Lower lobe of right lung (tissue), 2 donors: ENCODE data around the gene DNAJC25. TPM values are rescaled to one million over a fixed set of nuclear protein-coding genes. Genes with fewer than 3 reads are reported as not detected.
"Not testable (repeated sequence)": the region's sequence is repeated elsewhere in the genome, so short reads cannot be mapped to it uniquely, and the experiment has no call there.

Experiments used
- ATAC-seq, 2 donors: fragments of 200-7000 bp; cut with Tn5 transposase; one replicate each; pipeline ENCODE4 v1.9.1; 2020 to 2022; ENCODE audit warnings: mild to moderate bottlenecking in 2 of 2, moderate library complexity in 2 of 2
- DNase-seq: peaks from one replicate; pipeline ENCODE4 v3.0.0-alpha.2; 2020
- H3K27ac ChIP-seq: fragments of 200-600 bp; one replicate; pipeline ENCODE4 v1.8.0; 2022
- H3K27me3 ChIP-seq: fragments of 200-600 bp; one replicate; pipeline ENCODE4 v1.8.0; 2022; ENCODE audit warnings: low read depth
- H3K36me3 ChIP-seq: fragments of 200-600 bp; one replicate; pipeline ENCODE4 v1.8.0; 2022; ENCODE audit warnings: mild to moderate bottlenecking
- H3K4me1 ChIP-seq: fragments of 200-600 bp; one replicate; pipeline ENCODE4 v1.8.0; 2022
- H3K4me3 ChIP-seq: fragments of 200-600 bp; one replicate; pipeline ENCODE4 v1.8.0; 2022; ENCODE audit warnings: mild to moderate bottlenecking
- H3K9me3 ChIP-seq: fragments of 200-600 bp; one replicate; pipeline ENCODE4 v1.8.0; 2022
- intact Hi-C: fragments of 100-400 bp; cut with DNase I; formaldehyde crosslinking; loops from one replicate; pipeline ENCODE4 v1.11.0; 2022
- total RNA-seq: library from RNA; stranded (reverse); fragmentation: NEBNext Ultra II Directional; extraction: Animal tissue kit (Norgen Biotek cat#: 25700); gene quantifications from one replicate; pipeline ENCODE4 v1.2.1, GENCODE V29; 2021
- TF ChIP-seq, protein P1 (sequence below): fragments of 200-600 bp; IDR thresholded peaks from one replicate; pipeline ENCODE4 v1.8.0; 2022; ENCODE audit warnings: antibody characterized with exemption, mild to moderate bottlenecking
- donor health status: DM: no; HTN: yes; CAD: no; lungs with severe emphysema.

The DNAJC25 gene
- total RNA-seq, 1 donor from 2014 or later, result 4.7 TPM

DNA sequence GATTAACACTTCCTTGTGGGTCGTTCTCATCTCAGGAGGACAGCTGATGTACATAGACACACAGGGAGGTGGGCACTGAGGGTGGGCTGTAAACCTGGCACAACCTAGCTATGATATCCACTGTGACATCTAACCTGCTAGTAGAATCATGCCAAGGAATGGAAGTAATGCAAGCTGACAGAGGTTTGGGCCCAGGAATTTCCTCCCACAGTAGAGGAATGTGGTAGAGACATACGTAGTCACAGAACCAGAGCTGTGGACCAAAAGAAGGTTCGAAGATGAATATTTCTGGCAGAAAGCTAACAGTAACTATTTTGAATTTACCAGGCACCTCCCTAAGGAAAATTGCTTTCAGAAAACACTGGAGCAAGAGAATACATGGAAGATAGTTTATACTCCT, 15.2 kb upstream of the DNAJC25 start:
- ATAC-seq (no peak), DNase-seq (no peak)
- Histone ChIP-seq H3K27me3 (no peaks in the 10 kb centered on the region), H3K4me1 (no peaks in the 10 kb centered on the region), H3K27ac (no peak overlapping the region), H3K9me3 (no peaks in the 10 kb centered on the region), H3K4me3 (no peak overlapping the region), H3K36me3 (no peaks in the 10 kb centered on the region)
- intact Hi-C loops, result no loop called here
- TF ChIP-seq, protein P1, sequence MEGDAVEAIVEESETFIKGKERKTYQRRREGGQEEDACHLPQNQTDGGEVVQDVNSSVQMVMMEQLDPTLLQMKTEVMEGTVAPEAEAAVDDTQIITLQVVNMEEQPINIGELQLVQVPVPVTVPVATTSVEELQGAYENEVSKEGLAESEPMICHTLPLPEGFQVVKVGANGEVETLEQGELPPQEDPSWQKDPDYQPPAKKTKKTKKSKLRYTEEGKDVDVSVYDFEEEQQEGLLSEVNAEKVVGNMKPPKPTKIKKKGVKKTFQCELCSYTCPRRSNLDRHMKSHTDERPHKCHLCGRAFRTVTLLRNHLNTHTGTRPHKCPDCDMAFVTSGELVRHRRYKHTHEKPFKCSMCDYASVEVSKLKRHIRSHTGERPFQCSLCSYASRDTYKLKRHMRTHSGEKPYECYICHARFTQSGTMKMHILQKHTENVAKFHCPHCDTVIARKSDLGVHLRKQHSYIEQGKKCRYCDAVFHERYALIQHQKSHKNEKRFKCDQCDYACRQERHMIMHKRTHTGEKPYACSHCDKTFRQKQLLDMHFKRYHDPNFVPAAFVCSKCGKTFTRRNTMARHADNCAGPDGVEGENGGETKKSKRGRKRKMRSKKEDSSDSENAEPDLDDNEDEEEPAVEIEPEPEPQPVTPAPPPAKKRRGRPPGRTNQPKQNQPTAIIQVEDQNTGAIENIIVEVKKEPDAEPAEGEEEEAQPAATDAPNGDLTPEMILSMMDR, result no peak

DNA sequence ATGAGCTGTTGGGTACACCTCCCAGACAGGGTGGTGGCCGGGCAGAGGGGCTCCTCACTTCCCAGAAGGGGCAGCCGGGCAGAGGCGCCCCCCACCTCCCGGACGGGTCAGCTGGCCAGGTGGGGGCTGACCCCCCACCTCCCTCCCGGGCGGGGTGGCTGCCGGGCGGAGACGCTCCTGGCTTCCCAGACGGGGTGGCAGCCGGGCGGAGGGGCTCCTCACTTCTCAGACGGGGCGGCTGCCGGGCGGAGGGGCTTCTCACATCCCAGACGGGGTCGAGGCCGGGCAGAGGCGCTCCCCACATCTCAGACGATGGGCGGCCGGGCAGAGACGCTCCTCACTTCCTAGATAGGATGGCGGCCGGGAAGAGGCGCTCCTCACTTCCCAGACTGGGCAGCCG, 13.8 kb upstream of the DNAJC25 start:
- H3K27ac ChIP-seq, H3K4me3 ChIP-seq, ATAC-seq, H3K27me3 ChIP-seq, H3K36me3 ChIP-seq, H3K4me1 ChIP-seq, intact Hi-C loops, DNase-seq, H3K9me3 ChIP-seq: not testable (repeated sequence)

DNA sequence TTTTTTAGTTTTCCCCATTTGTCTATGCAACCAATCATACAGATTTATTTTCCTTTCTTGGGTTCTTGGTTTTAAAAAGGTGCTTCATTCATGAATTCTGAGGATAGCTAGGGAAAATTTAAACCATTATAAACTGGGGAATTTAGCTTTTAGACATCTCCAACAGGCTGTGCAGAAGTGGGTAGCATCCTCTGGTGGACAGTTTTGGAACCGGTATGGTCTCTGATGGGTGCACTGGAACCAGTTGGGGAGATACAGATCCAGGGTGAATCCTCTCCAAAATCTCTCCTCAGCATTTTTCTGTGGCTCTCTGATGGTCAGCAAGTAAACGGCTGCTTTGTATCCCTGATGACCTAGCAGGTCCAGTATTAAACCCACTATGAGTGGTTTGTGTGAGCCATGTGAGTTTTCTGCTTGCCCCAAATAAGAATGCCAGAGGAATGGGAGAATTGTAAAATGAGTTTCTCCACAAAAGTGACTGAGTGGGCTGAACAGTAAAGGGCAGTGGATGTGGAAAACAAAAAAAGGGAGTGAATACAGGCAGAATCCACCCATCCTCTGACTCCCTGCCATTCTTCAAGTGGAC, 9.1 kb upstream of the DNAJC25 start:
- Histone ChIP-seq H3K27me3 (no peaks in the 10 kb centered on the region), H3K27ac (no peak overlapping the region), H3K36me3 (no peaks in the 10 kb centered on the region), H3K4me3 (no peak overlapping the region), H3K9me3 (no peaks in the 10 kb centered on the region), H3K4me1 (no peaks in the 10 kb centered on the region)
- DNase-seq, result no peak
- intact Hi-C loops, result no loop called here
- peak; percentile 77 to 92 for ATAC-seq
- TF ChIP-seq, protein P1, result peak; percentile 90

DNA sequence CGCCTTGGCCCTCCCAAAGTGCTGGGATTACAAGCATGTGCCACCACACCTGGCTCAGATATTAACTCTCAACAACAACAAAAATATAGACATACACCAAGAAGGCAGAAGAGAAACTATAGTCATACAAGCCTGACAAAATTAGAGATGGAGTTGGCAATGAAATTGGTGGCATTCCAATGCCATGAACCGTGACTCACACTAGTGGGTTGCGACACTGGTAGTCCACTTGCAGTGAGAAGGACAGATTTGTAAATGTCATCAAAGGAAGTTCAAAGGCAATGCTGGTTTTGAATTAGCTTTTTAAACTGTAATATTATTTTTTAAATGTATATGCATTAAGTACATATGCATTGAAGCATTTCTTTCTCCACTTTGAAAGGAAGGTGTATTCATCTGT, 8.5 kb upstream of the DNAJC25 start:
- DNase-seq, result peak; percentile 54
- H3K27me3 ChIP-seq, result no peaks in the 10 kb centered on the region
- no peak overlapping the region for H3K27ac ChIP-seq
- TF ChIP-seq, protein P1, result no peak
- intact Hi-C loops, result no loop called here
- H3K36me3 ChIP-seq, result no peaks in the 10 kb centered on the region
- H3K9me3 ChIP-seq, result no peaks in the 10 kb centered on the region
- no peak overlapping the region for H3K4me3 ChIP-seq
- ATAC-seq, result peak; percentile 67 to 81
- no peaks in the 10 kb centered on the region for H3K4me1 ChIP-seq

DNA sequence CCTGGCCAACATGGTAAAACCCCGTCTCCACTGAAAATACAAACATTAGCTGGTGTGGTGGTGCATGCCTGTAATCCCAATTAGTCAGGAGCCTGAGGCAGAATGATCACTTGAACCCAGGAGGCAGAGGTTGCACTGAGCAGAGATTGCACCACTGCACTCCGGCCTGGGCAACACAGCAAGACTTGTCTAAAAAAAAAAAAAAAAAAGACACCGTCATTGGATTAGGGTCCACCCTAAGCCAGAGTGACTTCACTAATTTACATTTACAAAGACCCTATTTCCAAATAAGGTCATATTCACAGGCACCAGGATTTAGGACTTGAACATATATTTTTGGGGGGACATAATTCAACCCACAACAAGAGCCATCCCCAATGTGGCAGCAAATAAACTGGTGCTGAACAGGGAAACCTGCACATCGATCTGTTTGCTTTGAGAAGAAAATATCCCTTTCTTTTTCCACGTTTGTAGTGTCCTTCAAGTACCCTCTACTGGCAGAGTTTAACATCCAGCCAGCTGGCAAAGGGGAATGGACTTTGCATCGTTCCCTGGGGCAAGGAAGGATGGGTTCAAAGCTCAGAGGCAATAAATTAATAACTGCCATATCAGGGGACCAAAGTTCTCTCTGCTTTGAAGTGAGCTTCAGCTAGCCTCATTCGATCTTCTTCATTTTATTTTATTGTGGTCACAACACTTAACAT, 3.7 kb upstream of the DNAJC25 start:
- TF ChIP-seq, protein P1, result no peak
- Histone ChIP-seq H3K36me3 (no peaks in the 10 kb centered on the region), H3K4me1 (peaks cover 15% of the 10 kb centered on the region), H3K4me3 (no peak overlapping the region), H3K9me3 (no peaks in the 10 kb centered on the region), H3K27me3 (no peaks in the 10 kb centered on the region), H3K27ac (no peak overlapping the region)
- DNase-seq (no peak), ATAC-seq (no peak)
- intact Hi-C loops, result no loop called here

DNA sequence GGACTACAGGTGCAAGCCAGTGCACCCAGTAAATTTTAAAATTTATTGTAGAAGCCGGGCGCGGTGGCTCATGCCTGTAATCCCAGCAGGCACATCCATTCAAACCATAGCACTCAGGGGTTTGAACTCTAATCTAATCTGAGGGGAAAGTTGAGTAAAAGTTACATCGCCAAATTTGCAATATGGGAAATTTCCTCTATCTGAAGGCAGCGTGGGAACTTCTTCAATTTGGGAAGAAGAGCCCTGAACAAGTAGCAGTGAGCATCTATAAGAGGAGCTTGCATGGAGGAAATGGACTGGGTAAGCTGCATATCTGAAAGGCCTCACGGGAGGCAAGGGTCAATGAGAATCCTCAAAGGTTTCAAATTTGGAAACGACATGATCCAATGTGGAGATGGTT, 2.7 kb upstream of the DNAJC25 start:
- Histone ChIP-seq H3K36me3 (no peaks in the 10 kb centered on the region), H3K9me3 (no peaks in the 10 kb centered on the region), H3K27ac (no peak overlapping the region), H3K4me3 (no peak overlapping the region), H3K4me1 (peaks cover 22% of the 10 kb centered on the region), H3K27me3 (no peaks in the 10 kb centered on the region)
- TF ChIP-seq, protein P1, result no peak
- ATAC-seq, result no peak
- intact Hi-C loops, result no loop called here
- DNase-seq, result no peak
